ENCODE results near the gene NARS2.

NARS2 gene

DNA sequence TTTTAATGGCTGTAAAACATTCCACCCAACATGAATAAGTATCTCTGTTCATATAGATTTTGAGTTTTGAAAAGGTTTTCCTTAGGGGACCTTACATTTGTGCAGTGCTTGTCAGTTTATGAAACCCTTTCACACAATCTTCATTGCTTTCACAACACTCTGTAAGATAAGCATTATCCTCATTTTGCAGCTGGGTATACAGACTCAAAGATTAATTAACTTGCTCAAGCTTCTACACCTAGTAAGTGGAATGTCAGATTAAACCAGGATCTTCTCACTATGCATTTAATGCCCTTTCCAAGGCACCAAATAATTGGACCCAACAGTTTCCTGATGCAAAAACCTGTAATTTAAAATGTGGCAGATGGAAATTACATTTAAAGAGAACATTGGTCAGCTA, 145.5 kb downstream of the NARS2 start:
- no peaks in the 10 kb centered on the region for H3K27me3 ChIP-seq
- no peak for DNase-seq
- peaks cover 62% of the 10 kb centered on the region for H3K4me1 ChIP-seq

GRCh38 chr11:78428773-78429172, 145.9 kb downstream of the NARS2 start:
- Histone ChIP-seq H3K27me3 (no peaks in the 10 kb centered on the region), H3K4me1 (peaks cover 62% of the 10 kb centered on the region), H3K36me3 (no peaks in the 10 kb centered on the region; the same call in 1 of the 2 replicates), H3K9me3 (no peaks in the 10 kb centered on the region), H3K4me3 (ENCODE audit: low read depth, low read length) (no peak overlapping the region)
- no peak for DNase-seq
- TF ChIP-seq, protein P1, sequence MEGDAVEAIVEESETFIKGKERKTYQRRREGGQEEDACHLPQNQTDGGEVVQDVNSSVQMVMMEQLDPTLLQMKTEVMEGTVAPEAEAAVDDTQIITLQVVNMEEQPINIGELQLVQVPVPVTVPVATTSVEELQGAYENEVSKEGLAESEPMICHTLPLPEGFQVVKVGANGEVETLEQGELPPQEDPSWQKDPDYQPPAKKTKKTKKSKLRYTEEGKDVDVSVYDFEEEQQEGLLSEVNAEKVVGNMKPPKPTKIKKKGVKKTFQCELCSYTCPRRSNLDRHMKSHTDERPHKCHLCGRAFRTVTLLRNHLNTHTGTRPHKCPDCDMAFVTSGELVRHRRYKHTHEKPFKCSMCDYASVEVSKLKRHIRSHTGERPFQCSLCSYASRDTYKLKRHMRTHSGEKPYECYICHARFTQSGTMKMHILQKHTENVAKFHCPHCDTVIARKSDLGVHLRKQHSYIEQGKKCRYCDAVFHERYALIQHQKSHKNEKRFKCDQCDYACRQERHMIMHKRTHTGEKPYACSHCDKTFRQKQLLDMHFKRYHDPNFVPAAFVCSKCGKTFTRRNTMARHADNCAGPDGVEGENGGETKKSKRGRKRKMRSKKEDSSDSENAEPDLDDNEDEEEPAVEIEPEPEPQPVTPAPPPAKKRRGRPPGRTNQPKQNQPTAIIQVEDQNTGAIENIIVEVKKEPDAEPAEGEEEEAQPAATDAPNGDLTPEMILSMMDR (IDR thresholded peaks at IDR 0.05; ENCODE audit: low read depth, low read length) = no peak

More for the DNA sequence above, 145.5 kb downstream of the NARS2 start:
- Histone ChIP-seq H3K36me3 (no peaks in the 10 kb centered on the region; the same call in 1 of the 2 replicates), H3K4me3 (ENCODE audit: low read depth, low read length) (no peak overlapping the region), H3K9me3 (no peaks in the 10 kb centered on the region)
- TF ChIP-seq, protein P1 (IDR thresholded peaks at IDR 0.05; ENCODE audit: low read depth, low read length) = no peak

- no peak for DNase-seq
- Histone ChIP-seq H3K36me3 (no peaks in the 10 kb centered on the region; the same call in 1 of the 2 replicates), H3K4me3 (ENCODE audit: low read depth, low read length) (no peak overlapping the region), H3K27me3 (no peaks in the 10 kb centered on the region), H3K4me1 (peaks cover 62% of the 10 kb centered on the region), H3K9me3 (no peaks in the 10 kb centered on the region)
- TF ChIP-seq, protein P1 (IDR thresholded peaks at IDR 0.05; ENCODE audit: low read depth, low read length) = no peak
Measured at GRCh38 chr11:78428266-78428636, 146.4 kb downstream of the NARS2 start.

DNA sequence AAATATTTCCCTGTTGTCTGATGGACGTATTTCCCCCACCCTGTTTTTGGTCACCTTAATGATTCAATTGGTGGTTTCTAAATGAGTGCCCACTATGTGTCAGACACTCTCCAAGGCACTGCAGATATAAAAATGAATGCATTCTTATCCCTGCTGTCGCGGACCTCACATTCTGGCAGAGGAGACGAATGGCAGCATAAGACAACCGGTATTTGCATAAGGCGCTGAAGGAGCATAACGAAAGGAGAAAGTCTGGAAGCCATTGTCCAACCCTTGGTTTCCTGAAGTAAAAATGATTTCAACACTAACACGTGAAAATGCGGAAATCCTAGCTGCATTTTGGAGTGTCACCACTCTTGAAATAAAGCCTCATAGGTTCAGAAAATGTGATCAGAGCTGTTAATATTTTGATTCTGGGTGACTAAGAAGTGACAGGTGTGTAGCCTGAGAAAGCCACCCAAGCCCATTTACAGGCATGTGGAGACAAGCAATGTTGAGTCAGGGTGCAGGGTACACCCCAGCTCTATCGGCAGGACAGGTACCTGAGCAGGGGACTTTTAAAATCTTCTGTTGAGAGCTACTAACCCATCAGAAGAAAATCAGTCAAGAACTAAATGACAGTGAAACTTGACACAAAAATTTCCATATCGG, 146.9 kb downstream of the NARS2 start:
- Histone ChIP-seq H3K36me3 (no peaks in the 10 kb centered on the region; the same call in 1 of the 2 replicates), H3K4me3 (ENCODE audit: low read depth, low read length) (no peak overlapping the region), H3K4me1 (peaks cover 60% of the 10 kb centered on the region), H3K27me3 (no peaks in the 10 kb centered on the region), H3K9me3 (no peaks in the 10 kb centered on the region)
- TF ChIP-seq, protein P1 (IDR thresholded peaks at IDR 0.05; ENCODE audit: low read depth, low read length) = no peak
- DNase-seq = no peak

- Histone ChIP-seq H3K9me3 (no peaks in the 10 kb centered on the region), H3K4me3 (ENCODE audit: low read depth, low read length) (no peak overlapping the region), H3K4me1 (peaks cover 53% of the 10 kb centered on the region), H3K36me3 (no peaks in the 10 kb centered on the region; the same call in 1 of the 2 replicates), H3K27me3 (no peaks in the 10 kb centered on the region)
- DNase-seq = no peak
- TF ChIP-seq, protein P1 (IDR thresholded peaks at IDR 0.05; ENCODE audit: low read depth, low read length) = no peak
Measured at GRCh38 chr11:78426845-78427244, 147.8 kb downstream of the NARS2 start.

- no peak for DNase-seq
- Histone ChIP-seq H3K4me3 (ENCODE audit: low read depth, low read length) (peak overlapping the region; percentile 23), H3K9me3 (no peaks in the 10 kb centered on the region), H3K4me1 (peaks cover 58% of the 10 kb centered on the region), H3K36me3 (no peaks in the 10 kb centered on the region), H3K27me3 (no peaks in the 10 kb centered on the region)
- TF ChIP-seq, protein P1 (IDR thresholded peaks at IDR 0.05; ENCODE audit: low read depth, low read length) = no peak
Measured at GRCh38 chr11:78425399-78426070, 149.1 kb downstream of the NARS2 start.

Measured in BE2C (cell line).